Nephron (organoid): ENCODE results near the gene CYP4A22.
A peak's percentile ranks its signal among the peaks of the same experiment; 100 is the strongest.

Experiments used
- H3K27ac Mint-ChIP-seq, 3 experiments: 2 replicates each; pipeline ENCODE4 v1.8.0; 2020; ENCODE audit warnings: mixed read lengths in 3 of 3, mild to moderate bottlenecking in 2 of 3, moderate library complexity in 1 of 3
- H3K27me3 Mint-ChIP-seq: 2 replicates; pipeline ENCODE4 v1.8.0; 2021; ENCODE audit warnings: low read depth, mild to moderate bottlenecking, moderate library complexity, mixed read lengths
- H3K36me3 Mint-ChIP-seq: 2 replicates; pipeline ENCODE4 v1.8.0; 2020; ENCODE audit warnings: low read depth, mixed read lengths
- H3K4me1 Mint-ChIP-seq: 2 replicates; pipeline ENCODE4 v1.8.0; 2020; ENCODE audit warnings: mixed read lengths
- H3K4me3 Mint-ChIP-seq, 3 experiments: 2 replicates each; pipeline ENCODE4 v1.8.0; 2020; ENCODE audit warnings: mild to moderate bottlenecking in 3 of 3, mixed read lengths in 3 of 3, moderate library complexity in 2 of 3
- H3K9me3 Mint-ChIP-seq: 2 replicates; pipeline ENCODE4 v1.8.0; 2020; ENCODE audit warnings: mixed read lengths
- CTCF ChIP-seq, 3 experiments: fragments of 200-600 bp; sonication (generic); IDR thresholded peaks; one replicate each; pipeline ENCODE4 v1.5.0; 2021; ENCODE audit warnings: antibody characterized with exemption in 3 of 3; ENCODE audit not compliant: unreplicated experiment in 3 of 3

The CYP4A22 gene

GRCh38 chr1:47178020-47178419, 40.8 kb downstream of the CYP4A22 start:
- no peak overlapping the region for H3K27ac Mint-ChIP-seq
- H3K4me1 Mint-ChIP-seq, result peaks cover 9% of the 10 kb centered on the region
- no peaks in the 10 kb centered on the region for H3K36me3 Mint-ChIP-seq
- TF ChIP-seq CTCF (IDR thresholded peaks at IDR 0.05; ENCODE audit: unreplicated experiment in 3 of 3), result no peak
- no peak overlapping the region for H3K4me3 Mint-ChIP-seq
- H3K9me3 Mint-ChIP-seq, result no peaks in the 10 kb centered on the region
- peaks cover 44% of the 10 kb centered on the region for H3K27me3 Mint-ChIP-seq

GRCh38 chr1:47178654-47179016, 41.4 kb downstream of the CYP4A22 start:
- Mint-ChIP-seq H3K4me1 (peaks cover 9% of the 10 kb centered on the region), H3K4me3 (peak overlapping the region; percentile 68 to 86 (median 76)), H3K27ac (peak overlapping the region in 1 of 3 experiments; percentile 64), H3K36me3 (no peaks in the 10 kb centered on the region), H3K9me3 (no peaks in the 10 kb centered on the region), H3K27me3 (peaks cover 50% of the 10 kb centered on the region)
- TF ChIP-seq CTCF (IDR thresholded peaks at IDR 0.05; ENCODE audit: unreplicated experiment in 3 of 3), result no peak

GRCh38 chr1:47179017-47179987, 42.1 kb downstream of the CYP4A22 start:
- peaks cover 45% of the 10 kb centered on the region for H3K27me3 Mint-ChIP-seq
- H3K9me3 Mint-ChIP-seq, result no peaks in the 10 kb centered on the region
- peak overlapping the region; percentile 68 to 86 (median 76) for H3K4me3 Mint-ChIP-seq
- TF ChIP-seq CTCF (IDR thresholded peaks at IDR 0.05; ENCODE audit: unreplicated experiment in 3 of 3), result peak; percentile 85 to 92 (median 86)
- H3K27ac Mint-ChIP-seq, result peak overlapping the region in 2 of 3 experiments; percentile 0 to 64
- peaks cover 9% of the 10 kb centered on the region for H3K4me1 Mint-ChIP-seq
- H3K36me3 Mint-ChIP-seq, result no peaks in the 10 kb centered on the region

- Mint-ChIP-seq H3K4me1 (peaks cover 9% of the 10 kb centered on the region), H3K9me3 (no peaks in the 10 kb centered on the region), H3K4me3 (peak overlapping the region in 1 of 3 experiments; percentile 16), H3K36me3 (no peaks in the 10 kb centered on the region), H3K27me3 (peaks cover 43% of the 10 kb centered on the region), H3K27ac (no peak overlapping the region)
- TF ChIP-seq CTCF (IDR thresholded peaks at IDR 0.05; ENCODE audit: unreplicated experiment in 3 of 3), result no peak
Measured at GRCh38 chr1:47179988-47180563, 42.8 kb downstream of the CYP4A22 start.

GRCh38 chr1:47180603-47181094, 43.4 kb downstream of the CYP4A22 start:
- TF ChIP-seq CTCF (IDR thresholded peaks at IDR 0.05; ENCODE audit: unreplicated experiment in 3 of 3), result no peak
- Mint-ChIP-seq H3K27me3 (peaks cover 42% of the 10 kb centered on the region), H3K9me3 (no peaks in the 10 kb centered on the region), H3K4me3 (no peak overlapping the region), H3K4me1 (peaks cover 9% of the 10 kb centered on the region), H3K36me3 (no peaks in the 10 kb centered on the region), H3K27ac (no peak overlapping the region)
